H1 (cell line): ENCODE results near the gene EXO1. TPM values are rescaled to one million over a fixed set of nuclear protein-coding genes. Genes with fewer than 3 reads are reported as not detected.
"Not testable (repeated sequence)": the region's sequence is repeated elsewhere in the genome, so short reads cannot be mapped to it uniquely, and the experiment has no call there.

Experiments used
- CTCF ChIA-PET: fragments of 300-600 bp; sonication (Branson Sonifier 250); formaldehyde crosslinking; loops from one replicate; lab custom pipeline; 2021; ENCODE audit not compliant: partially characterized antibody; lab: Charles Lee
- POLR2A ChIA-PET: fragments of 300-600 bp; sonication (Branson Sonifier 250); formaldehyde crosslinking; loops from one replicate; lab custom pipeline; 2021; ENCODE audit warnings: inconsistent platforms; ENCODE audit not compliant: partially characterized antibody; lab: Charles Lee
- DNase-seq, 2 experiments: peaks; one replicate each; pipeline versions ENCODE4 v3.0.0 to v3.0.0-alpha.2; 2010 to 2022; ENCODE audit warnings: low spot score in 2 of 2, low read depth in 1 of 2, mixed read lengths in 1 of 2
- FAIRE-seq: peaks from 2 replicates; lab custom pipeline; 2011; peaks lifted over from hg19 to GRCh38; lab: Jason Lieb, UNC
- H2AFZ ChIP-seq: 2 replicates; pipeline ENCODE4 v1.8.1; 2012; ENCODE audit warnings: low read length, inconsistent platforms
- H2AK5ac ChIP-seq: 2 replicates; pipeline ENCODE4 v1.6.1; 2013; ENCODE audit warnings: low read depth, low read length
- H2BK120ac ChIP-seq: replicated peaks from 2 replicates; pipeline ENCODE3; 2013; ENCODE audit warnings: low read depth, low read length, inconsistent platforms
- H2BK12ac ChIP-seq: 2 replicates; pipeline ENCODE4 v1.6.1; 2013; ENCODE audit warnings: low read depth, low read length
- H2BK15ac ChIP-seq: 2 replicates; pipeline ENCODE4 v1.6.1; 2013; ENCODE audit warnings: low read length
- H2BK20ac ChIP-seq: 2 replicates; pipeline ENCODE4 v1.6.1; 2013; ENCODE audit warnings: low read length
- H2BK5ac ChIP-seq: 2 replicates; pipeline ENCODE4 v1.6.1; 2013; ENCODE audit warnings: low read depth, low read length
- H3K14ac ChIP-seq: 2 replicates; pipeline ENCODE4 v1.6.1; 2013; ENCODE audit warnings: inconsistent platforms; ENCODE audit not compliant: insufficient read length
- H3K18ac ChIP-seq: 2 replicates; pipeline ENCODE4 v1.6.1; 2013; ENCODE audit warnings: low read length; ENCODE audit errors: extremely low read depth
- H3K23ac ChIP-seq: 2 replicates; pipeline ENCODE4 v1.6.1; 2013; ENCODE audit warnings: inconsistent platforms; ENCODE audit not compliant: insufficient read length
- H3K23me2 ChIP-seq: 2 replicates; pipeline ENCODE4 v1.6.1; 2013; ENCODE audit warnings: low read depth, low read length
- H3K27ac ChIP-seq: 2 replicates; pipeline ENCODE4 v1.6.1; 2011; ENCODE audit warnings: low read depth, low read length, inconsistent platforms
- H3K27me3 ChIP-seq, 4 experiments: replicated peaks in 1 of 4; 1 replicate in 1 of 4; 2 replicates in 3 of 4; pipeline versions ENCODE4 v1.6.1 to v1.8.1; 2011 to 2013; ENCODE audit warnings: low read length in 3 of 4, mild to moderate bottlenecking in 3 of 4, inconsistent platforms in 2 of 4, mixed read lengths in 2 of 4, moderate library complexity in 1 of 4; ENCODE audit not compliant: control insufficient read depth in 3 of 4, insufficient read depth in 3 of 4; ENCODE audit errors: extremely low read depth in 1 of 4
- H3K36me3 ChIP-seq, 4 experiments: 2 replicates each; pipeline versions ENCODE4 v1.6.1 to v1.8.1; 2011 to 2013; ENCODE audit warnings: mild to moderate bottlenecking in 4 of 4, low read length in 3 of 4, moderate library complexity in 2 of 4, control low read depth in 1 of 4, inconsistent platforms in 1 of 4; ENCODE audit not compliant: insufficient read depth in 4 of 4, control insufficient read depth in 2 of 4
- H3K4ac ChIP-seq: replicated peaks from 2 replicates; pipeline ENCODE3; 2013; ENCODE audit warnings: low read length, low read depth, mixed read lengths, inconsistent platforms; ENCODE audit not compliant: insufficient read length
- H3K4me1 ChIP-seq, 4 experiments: replicated peaks in 1 of 4; 1 replicate in 1 of 4; 2 replicates in 3 of 4; pipeline versions ENCODE4 v1.6.1 to v1.8.1; 2011 to 2013; ENCODE audit warnings: low read length in 3 of 4, inconsistent platforms in 2 of 4, mixed read lengths in 1 of 4; ENCODE audit not compliant: insufficient read depth in 4 of 4, control insufficient read depth in 3 of 4
- H3K4me2 ChIP-seq, 2 experiments: 2 replicates each; pipeline versions ENCODE4 v1.6.1 to v1.8.1; 2011 to 2013; ENCODE audit warnings: low read depth in 2 of 2, low read length in 2 of 2, control low read depth in 1 of 2, inconsistent platforms in 1 of 2, mild to moderate bottlenecking in 1 of 2; ENCODE audit not compliant: insufficient read depth in 1 of 2
- H3K4me3 ChIP-seq, 4 experiments: fragments of 200-600, 300-600 bp in 1 of 4; sonication (generic), shearing (Covaris generic), sonication (Bioruptor Twin) in 1 of 4; 2 replicates each; pipeline versions ENCODE4 v1.5.1 to v1.8.1; 2011 to 2016; ENCODE audit warnings: low read length in 4 of 4, low read depth in 3 of 4, control low read depth in 2 of 4, inconsistent platforms in 2 of 4, mild to moderate bottlenecking in 2 of 4, mixed read lengths in 1 of 4, moderate library complexity in 1 of 4; ENCODE audit not compliant: insufficient read depth in 2 of 4; ENCODE audit errors: extremely low read depth in 1 of 4
- H3K56ac ChIP-seq: replicated peaks from 2 replicates; pipeline ENCODE3; 2013; ENCODE audit warnings: low read depth, mild to moderate bottlenecking, mixed read lengths, low read length, inconsistent platforms; ENCODE audit not compliant: insufficient read length
- H3K79me1 ChIP-seq: 2 replicates; pipeline ENCODE4 v1.6.1; 2013; ENCODE audit warnings: low read depth, low read length, control low read depth
- H3K79me2 ChIP-seq, 2 experiments: 2 replicates each; pipeline versions ENCODE4 v1.6.1 to v1.8.1; 2012 to 2013; ENCODE audit warnings: low read length in 2 of 2, mild to moderate bottlenecking in 2 of 2, inconsistent platforms in 1 of 2; ENCODE audit not compliant: insufficient read depth in 2 of 2, control insufficient read depth in 1 of 2
- H3K9ac ChIP-seq, 4 experiments: replicated peaks in 1 of 4; 1 replicate in 1 of 4; 2 replicates in 3 of 4; pipeline versions ENCODE4 v1.6.1 to v1.8.1; 2011 to 2013; ENCODE audit warnings: low read depth in 3 of 4, low read length in 3 of 4, control low read depth in 2 of 4, mild to moderate bottlenecking in 2 of 4, moderate library complexity in 2 of 4, inconsistent platforms in 1 of 4; ENCODE audit errors: extremely low read depth in 1 of 4
- H3K9me3 ChIP-seq, 2 experiments: 2 replicates each; pipeline versions ENCODE4 v1.6.1 to v1.8.1; 2012 to 2013; ENCODE audit warnings: mild to moderate bottlenecking in 2 of 2, moderate library complexity in 2 of 2, control low read depth in 1 of 2, inconsistent platforms in 1 of 2, low read depth in 1 of 2, low read length in 1 of 2, mixed read lengths in 1 of 2; ENCODE audit not compliant: insufficient read depth in 2 of 2
- H4K20me1 ChIP-seq, 2 experiments: replicated peaks in 1 of 2; 2 replicates each; pipeline versions ENCODE3 to v1.8.1; 2011 to 2013; ENCODE audit warnings: inconsistent platforms in 2 of 2, low read length in 2 of 2, mild to moderate bottlenecking in 1 of 2; ENCODE audit not compliant: insufficient read depth in 2 of 2, control insufficient read depth in 1 of 2
- H4K5ac ChIP-seq: 2 replicates; pipeline ENCODE4 v1.6.1; 2013; ENCODE audit warnings: low read length, low read depth, mixed read lengths, inconsistent platforms; ENCODE audit not compliant: insufficient read length
- H4K8ac ChIP-seq: 2 replicates; pipeline ENCODE4 v1.8.0; 2013; ENCODE audit warnings: mild to moderate bottlenecking, moderate library complexity, low read length, inconsistent platforms; ENCODE audit not compliant: insufficient read depth; ENCODE audit errors: extremely low read depth
- H4K91ac ChIP-seq: replicated peaks from 2 replicates; pipeline ENCODE3; 2013; ENCODE audit warnings: low read length, mixed read lengths, inconsistent platforms; ENCODE audit not compliant: insufficient read length
- WGBS, 2 experiments: shearing (Covaris generic) in 1 of 2; methylation state at CpG; one replicate each; pipeline versions ENCODE4 v1.1.6 to v1.1.7; 2013 to 2015; ENCODE audit warnings: low lambda C conversion rate in 2 of 2, mixed read lengths in 2 of 2, inconsistent platforms in 1 of 2, low coverage in 1 of 2, missing lambda C conversion rate in 1 of 2; ENCODE audit not compliant: insufficient replicate concordance in 2 of 2, insufficient coverage in 1 of 2, insufficient read length in 1 of 2; ENCODE audit errors: extremely low coverage in 1 of 2, missing lambda C conversion rate in 1 of 2; 5-methylcytosine and 5-hydroxymethylcytosine counted together
- polyA plus RNA-seq, 7 experiments: library from polyadenylated mRNA; depleted of rRNA in 3 of 7; stranded (reverse) in 5 of 7; unstranded in 2 of 7; fragments of >200 nt in 5 of 7; fragments of 200-250 nt in 2 of 7; gene quantifications; 1 replicate in 5 of 7; 2 replicates in 1 of 7; 4 replicates in 1 of 7; pipeline versions ENCODE4 v1.2.1 to v1.2.3, GENCODE V29; 2011 to 2013; ENCODE audit warnings: missing spikeins in 2 of 7, mixed read lengths in 2 of 7
- total RNA-seq: library from RNA; stranded (reverse); fragmentation: NEBNext Ultra II Directional; extraction: Animal tissue kit (Norgen Biotek cat#: 25700); gene quantifications from 2 replicates; pipeline ENCODE4 v1.2.1, GENCODE V29; 2021

EXO1 gene
- total and polyA plus RNA-seq, 2 of the 8 experiments (the other 6 are each of a cell fraction or from before 2014, with no cell fraction given): 9.2 to 43.0 TPM

DNA sequence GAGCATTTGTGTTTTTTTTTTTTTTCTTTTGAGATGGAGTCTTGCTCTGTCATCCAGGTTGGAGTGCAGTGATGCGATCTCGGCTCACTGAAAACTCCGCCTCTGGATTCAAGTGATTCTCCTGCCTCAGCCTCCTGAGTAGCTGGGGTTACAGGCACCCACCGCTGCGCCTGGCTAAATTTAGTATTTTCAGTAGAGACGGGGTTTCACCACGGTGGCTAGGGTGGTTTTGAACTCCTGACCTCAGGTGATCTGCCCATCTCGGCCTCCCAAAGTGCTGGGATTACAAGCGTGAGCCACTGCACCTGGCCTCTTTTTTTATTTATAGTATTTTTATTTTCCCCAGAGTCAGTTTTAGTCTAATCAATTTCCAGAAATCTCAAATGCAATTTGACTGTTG, 21.4 kb upstream of the EXO1 start:
- H2AK5ac ChIP-seq, H3K79me2 ChIP-seq, H2AFZ ChIP-seq, H3K56ac ChIP-seq, H2BK20ac ChIP-seq, H3K9ac ChIP-seq, H3K23me2 ChIP-seq, H3K79me1 ChIP-seq, H3K27me3 ChIP-seq, H4K20me1 ChIP-seq, H2BK15ac ChIP-seq, H2BK120ac ChIP-seq, H3K18ac ChIP-seq, H3K4me1 ChIP-seq, H3K23ac ChIP-seq, H2BK12ac ChIP-seq, H4K5ac ChIP-seq, H4K8ac ChIP-seq, H3K9me3 ChIP-seq, H3K14ac ChIP-seq, POLR2A ChIA-PET, H3K4me3 ChIP-seq, DNase-seq, H2BK5ac ChIP-seq, FAIRE-seq, H3K36me3 ChIP-seq, H3K4me2 ChIP-seq, H3K4ac ChIP-seq, H4K91ac ChIP-seq, H3K27ac ChIP-seq: not testable (repeated sequence)
- CTCF ChIA-PET: interaction anchor here (1.0 kb wide), 1 partner anchor 215 kb away, joined by 3 read pairs; no protein-coding TSS in a partner anchor
- 93% methylated on average over 9 of the region's 9 CpGs; no CpG with 5 or more reads in 1 of the 2 experiments for WGBS, 2 experiments
